Stimulated activated effector memory CD8-positive, alpha-beta T cell treated with anti-CD3 and anti-CD28 coated beads, Interleukin-12 subunit alpha, Interleukin-12 subunit beta, amount 100 ng/mL, for 72 hours (primary cell): ENCODE data around the gene ZFAND5.
A peak's percentile ranks its signal among the peaks of the same experiment; 100 is the strongest.

Experiments used
- ATAC-seq: fragments of 150-1000 bp; cut with Tn5 transposase; 2 replicates; pipeline ENCODE4 v1.10.0; 2021
- DNase-seq, 2 donors: peaks; one replicate each; pipeline ENCODE4 v3.0.0; 2021 to 2022; ENCODE audit warnings: low spot score in 2 of 2
- H3K27ac Mint-ChIP-seq: one replicate; pipeline ENCODE4 v1.8.0; 2022; ENCODE audit warnings: mild to moderate bottlenecking, mixed read lengths
- H3K36me3 Mint-ChIP-seq: one replicate; pipeline ENCODE4 v1.8.0; 2022; ENCODE audit warnings: mild to moderate bottlenecking, mixed read lengths
- H3K4me1 Mint-ChIP-seq: one replicate; pipeline ENCODE4 v1.8.0; 2022; ENCODE audit warnings: mixed read lengths
- H3K4me3 Mint-ChIP-seq: one replicate; pipeline ENCODE4 v1.8.0; 2022; ENCODE audit warnings: mild to moderate bottlenecking, mixed read lengths
- H3K9me3 Mint-ChIP-seq: one replicate; pipeline ENCODE4 v1.8.0; 2022; ENCODE audit warnings: mixed read lengths

The ZFAND5 gene, protein sequence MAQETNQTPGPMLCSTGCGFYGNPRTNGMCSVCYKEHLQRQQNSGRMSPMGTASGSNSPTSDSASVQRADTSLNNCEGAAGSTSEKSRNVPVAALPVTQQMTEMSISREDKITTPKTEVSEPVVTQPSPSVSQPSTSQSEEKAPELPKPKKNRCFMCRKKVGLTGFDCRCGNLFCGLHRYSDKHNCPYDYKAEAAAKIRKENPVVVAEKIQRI

GRCh38 chr9:72364679-72365524, at the start of gene ZFAND5:
Gene ZFAND5 (minus strand): TSS chr9:72365208. CDS start chr9:72360778, 4,430 bp downstream.
- Mint-ChIP-seq H3K4me3 (peak within 1 kb of the TSS; percentile 95), H3K27ac (peak within 1 kb of the TSS; percentile 100), H3K9me3 (no peaks in the 10 kb centered on the region), H3K4me1 (peaks cover 23% of the 10 kb centered on the region), H3K36me3 (peaks cover 48% of the 10 kb centered on the region)
- peak; percentile 91 to 93 for DNase-seq
- ATAC-seq = peak; percentile 88

GRCh38 chr9:72412483-72413040, 47.6 kb upstream of the ZFAND5 start:
- Mint-ChIP-seq H3K4me3 (no peak overlapping the region), H3K36me3 (no peaks in the 10 kb centered on the region), H3K9me3 (no peaks in the 10 kb centered on the region), H3K4me1 (no peaks in the 10 kb centered on the region), H3K27ac (no peak overlapping the region)
- no peak for ATAC-seq
- no peak for DNase-seq

DNA sequence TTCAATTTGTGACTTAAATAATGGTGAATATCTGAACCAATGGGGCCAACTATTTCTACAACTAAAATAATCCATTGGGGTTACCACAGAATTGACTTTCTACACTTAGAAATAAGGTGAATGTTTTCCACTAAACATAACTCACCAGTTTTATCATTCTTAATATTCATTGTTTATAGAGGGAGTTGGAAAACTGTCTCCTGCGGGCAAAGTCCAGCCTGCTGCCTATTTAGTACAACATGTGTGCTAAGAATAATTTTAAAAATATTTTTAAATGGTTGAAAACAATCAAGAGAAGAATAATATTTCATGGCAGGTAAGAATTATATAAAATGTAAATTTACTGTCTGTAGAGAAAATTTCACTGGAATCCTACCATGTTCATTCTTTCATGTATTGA, 45.2 kb upstream of the ZFAND5 start:
- DNase-seq (no peak), ATAC-seq (no peak)
- Mint-ChIP-seq H3K4me1 (no peaks in the 10 kb centered on the region), H3K27ac (no peak overlapping the region), H3K9me3 (no peaks in the 10 kb centered on the region), H3K4me3 (no peak overlapping the region), H3K36me3 (no peaks in the 10 kb centered on the region)

DNA sequence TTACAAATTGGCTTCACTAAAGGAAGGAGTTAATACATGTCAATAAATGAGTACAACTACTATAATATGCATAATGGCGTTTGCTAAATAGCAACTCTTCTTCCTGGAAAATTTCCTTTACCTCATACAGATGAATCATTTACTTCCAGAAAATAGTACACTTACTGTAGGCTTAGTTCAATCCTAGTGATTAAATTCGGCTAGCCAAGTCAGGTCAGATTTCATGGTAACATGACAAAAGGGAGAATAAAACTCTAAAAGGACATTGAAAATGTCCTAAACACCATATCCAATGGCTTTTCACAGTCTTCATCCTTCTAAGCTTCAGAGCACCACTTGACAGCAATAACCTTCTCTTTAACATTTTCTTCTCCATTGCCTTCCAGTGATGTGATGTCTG, 42.1 kb upstream of the ZFAND5 start:
- Mint-ChIP-seq H3K4me1 (no peaks in the 10 kb centered on the region), H3K4me3 (no peak overlapping the region), H3K27ac (no peak overlapping the region), H3K9me3 (no peaks in the 10 kb centered on the region), H3K36me3 (no peaks in the 10 kb centered on the region)
- ATAC-seq (no peak), DNase-seq (no peak)

DNA sequence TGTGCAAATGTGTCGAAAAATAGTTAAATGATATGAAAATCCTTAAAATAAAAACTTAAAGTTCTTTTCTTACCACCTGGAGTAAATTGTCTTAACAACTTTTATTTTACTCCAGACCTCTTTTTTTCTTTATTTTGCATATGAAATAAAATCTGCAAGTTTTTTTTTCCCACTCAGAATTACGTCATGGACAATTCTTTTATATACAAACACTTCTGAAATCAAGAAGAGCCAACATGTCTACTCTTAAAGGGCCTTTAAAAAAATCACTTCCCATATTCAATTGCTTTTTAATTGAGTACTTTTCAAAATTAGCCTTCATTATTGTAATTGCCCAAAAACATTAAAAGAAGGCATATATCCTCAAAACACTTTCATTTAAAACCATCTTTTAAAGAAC, 37.7 kb upstream of the ZFAND5 start:
- no peak for DNase-seq
- H3K27ac Mint-ChIP-seq = no peak overlapping the region
- H3K36me3 Mint-ChIP-seq = no peaks in the 10 kb centered on the region
- no peak overlapping the region for H3K4me3 Mint-ChIP-seq
- no peak for ATAC-seq
- H3K9me3 Mint-ChIP-seq = no peaks in the 10 kb centered on the region
- H3K4me1 Mint-ChIP-seq = no peaks in the 10 kb centered on the region

DNA sequence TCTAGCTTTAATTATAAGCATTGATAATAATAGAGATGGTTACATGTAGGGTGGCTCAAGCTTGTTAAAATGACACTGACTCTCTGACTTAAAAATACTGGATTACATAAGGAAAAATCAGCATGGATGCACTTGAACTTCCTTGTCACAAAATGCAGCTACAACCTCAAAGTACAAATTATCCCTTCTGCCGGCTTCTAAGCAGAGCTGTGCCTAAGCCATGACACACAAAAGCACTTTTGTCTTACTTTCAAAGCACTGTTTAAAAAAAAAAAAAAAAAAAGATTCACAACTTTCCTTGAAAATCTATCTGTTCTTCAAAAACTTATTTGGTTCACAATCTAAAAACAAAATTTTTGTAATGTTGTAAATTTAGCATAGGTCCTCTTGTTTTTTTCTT, 36.4 kb upstream of the ZFAND5 start:
- H3K27ac Mint-ChIP-seq = no peak overlapping the region
- ATAC-seq = no peak
- no peaks in the 10 kb centered on the region for H3K4me1 Mint-ChIP-seq
- no peaks in the 10 kb centered on the region for H3K36me3 Mint-ChIP-seq
- DNase-seq = no peak
- no peaks in the 10 kb centered on the region for H3K9me3 Mint-ChIP-seq
- H3K4me3 Mint-ChIP-seq = no peak overlapping the region

DNA sequence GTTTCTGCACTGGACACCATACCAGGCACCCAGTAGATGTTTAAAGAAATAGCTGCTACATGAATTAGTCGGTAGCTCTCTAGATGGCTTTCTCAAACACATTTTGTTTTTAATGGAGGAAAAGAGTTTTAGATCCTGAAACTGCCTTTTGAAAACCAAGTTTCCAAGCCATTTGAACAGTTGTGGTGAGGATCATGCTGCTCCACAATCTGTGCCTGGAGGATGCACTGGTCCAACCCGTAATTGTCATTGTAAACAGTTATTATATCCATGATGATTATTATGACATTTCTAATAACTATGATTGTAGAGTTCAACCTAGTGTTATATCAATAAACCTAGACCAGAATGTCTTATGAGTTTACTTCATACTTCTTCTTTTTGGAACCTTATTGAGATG, 35.9 kb upstream of the ZFAND5 start:
- H3K9me3 Mint-ChIP-seq = no peaks in the 10 kb centered on the region
- no peak for ATAC-seq
- no peaks in the 10 kb centered on the region for H3K36me3 Mint-ChIP-seq
- H3K4me3 Mint-ChIP-seq = no peak overlapping the region
- no peaks in the 10 kb centered on the region for H3K4me1 Mint-ChIP-seq
- no peak overlapping the region for H3K27ac Mint-ChIP-seq
- no peak for DNase-seq

GRCh38 chr9:72399391-72399790, 34.4 kb upstream of the ZFAND5 start:
- no peaks in the 10 kb centered on the region for H3K4me1 Mint-ChIP-seq
- no peak for ATAC-seq

GRCh38 chr9:72396247-72397091, 31.5 kb upstream of the ZFAND5 start:
- Mint-ChIP-seq H3K9me3 (no peaks in the 10 kb centered on the region), H3K4me3 (no peak overlapping the region), H3K4me1 (no peaks in the 10 kb centered on the region), H3K27ac (no peak overlapping the region), H3K36me3 (no peaks in the 10 kb centered on the region)
- no peak for DNase-seq
- ATAC-seq = no peak

More at GRCh38 chr9:72399391-72399790, 34.4 kb upstream of the ZFAND5 start:
- Mint-ChIP-seq H3K4me3 (no peak overlapping the region), H3K27ac (no peak overlapping the region), H3K9me3 (no peaks in the 10 kb centered on the region), H3K36me3 (no peaks in the 10 kb centered on the region)
- DNase-seq = no peak

GRCh38 chr9:72394066-72394465, 29.1 kb upstream of the ZFAND5 start:
- H3K9me3 Mint-ChIP-seq = no peaks in the 10 kb centered on the region
- no peaks in the 10 kb centered on the region for H3K36me3 Mint-ChIP-seq
- no peak overlapping the region for H3K27ac Mint-ChIP-seq
- peaks cover 7% of the 10 kb centered on the region for H3K4me1 Mint-ChIP-seq
- ATAC-seq (no peak), DNase-seq (no peak)
- no peak overlapping the region for H3K4me3 Mint-ChIP-seq

DNA sequence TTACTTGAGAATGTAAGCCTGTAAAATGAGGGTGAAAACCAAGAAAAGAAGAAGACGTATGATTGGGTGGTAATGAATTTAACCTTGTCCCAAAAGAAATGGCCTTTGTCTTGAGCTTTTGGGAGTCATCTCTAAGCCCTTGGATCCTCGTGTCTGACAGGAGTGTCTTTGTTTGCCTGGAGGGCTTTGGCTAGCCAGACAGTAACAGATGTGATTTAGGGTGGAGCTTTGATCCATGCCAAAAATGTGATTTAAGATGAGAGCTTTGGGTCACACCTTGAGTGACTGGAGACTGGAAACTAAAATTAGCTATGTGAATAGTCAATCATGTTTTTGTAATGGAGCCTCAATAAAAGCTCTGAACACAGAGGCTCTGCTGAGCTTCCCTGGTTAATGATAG, 25.9 kb upstream of the ZFAND5 start:
- H3K4me3 Mint-ChIP-seq = no peak overlapping the region
- peaks cover 7% of the 10 kb centered on the region for H3K4me1 Mint-ChIP-seq
- H3K27ac Mint-ChIP-seq = no peak overlapping the region
- DNase-seq (no peak), ATAC-seq (no peak)
- no peaks in the 10 kb centered on the region for H3K9me3 Mint-ChIP-seq
- H3K36me3 Mint-ChIP-seq = no peaks in the 10 kb centered on the region

DNA sequence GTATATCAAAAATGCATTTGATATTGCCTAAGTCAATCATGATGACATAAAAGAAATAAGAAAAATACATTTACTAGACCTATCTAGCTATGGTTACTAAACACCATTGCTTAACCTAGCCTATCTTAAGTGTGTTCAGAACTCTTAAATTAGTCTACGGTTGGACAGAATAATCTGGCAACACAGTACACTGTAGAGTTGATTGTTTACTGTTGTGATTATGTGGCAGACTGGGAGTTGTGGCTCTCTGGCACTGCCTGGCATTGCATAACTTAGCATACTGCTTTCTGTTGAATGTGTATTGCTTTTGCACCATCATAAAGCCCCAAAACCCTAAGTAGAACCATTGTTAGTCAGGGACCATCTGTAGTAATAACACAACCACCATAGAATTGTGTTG, 21.2 kb upstream of the ZFAND5 start:
- ATAC-seq (peak; percentile 6), DNase-seq (no peak)
- no peak overlapping the region for H3K4me3 Mint-ChIP-seq
- no peaks in the 10 kb centered on the region for H3K36me3 Mint-ChIP-seq
- peaks cover 7% of the 10 kb centered on the region for H3K4me1 Mint-ChIP-seq
- H3K27ac Mint-ChIP-seq = no peak overlapping the region
- no peaks in the 10 kb centered on the region for H3K9me3 Mint-ChIP-seq

GRCh38 chr9:72384710-72385485, 19.9 kb upstream of the ZFAND5 start:
- Mint-ChIP-seq H3K9me3 (no peaks in the 10 kb centered on the region), H3K4me3 (no peak overlapping the region), H3K4me1 (peaks cover 7% of the 10 kb centered on the region), H3K27ac (no peak overlapping the region), H3K36me3 (no peaks in the 10 kb centered on the region)
- DNase-seq (no peak), ATAC-seq (no peak)

GRCh38 chr9:72383978-72384709, 19.1 kb upstream of the ZFAND5 start:
- no peak for DNase-seq
- Mint-ChIP-seq H3K4me3 (no peak overlapping the region), H3K4me1 (no peaks in the 10 kb centered on the region), H3K9me3 (no peaks in the 10 kb centered on the region), H3K27ac (no peak overlapping the region), H3K36me3 (no peaks in the 10 kb centered on the region)
- peak; percentile 31 for ATAC-seq
